Stimulated activated naive CD8-positive, alpha-beta T cell treated with anti-CD3 and anti-CD28 coated beads, Interleukin-15, amount 100 ng/mL, for 72 hours (primary cell): ENCODE data around the gene ZNF500.

Experiments used
- ATAC-seq: fragments of 150-1000 bp; cut with Tn5 transposase; 2 replicates; pipeline ENCODE4 v1.10.0; 2021; ENCODE audit warnings: mild to moderate bottlenecking, moderate library complexity
- DNase-seq, 2 donors: peaks; one replicate each; pipeline ENCODE4 v3.0.0; 2021 to 2022
- H3K27ac Mint-ChIP-seq, 2 donors: one replicate each; pipeline ENCODE4 v1.8.0; 2022; ENCODE audit warnings: mild to moderate bottlenecking in 2 of 2, mixed read lengths in 2 of 2, moderate library complexity in 2 of 2
- H3K27me3 Mint-ChIP-seq: one replicate; pipeline ENCODE4 v1.8.0; 2022; ENCODE audit warnings: mixed read lengths
- H3K4me1 Mint-ChIP-seq: one replicate; pipeline ENCODE4 v1.8.0; 2022; ENCODE audit warnings: mild to moderate bottlenecking, mixed read lengths
- H3K4me3 Mint-ChIP-seq, 2 donors: one replicate each; pipeline ENCODE4 v1.8.0; 2022; ENCODE audit warnings: mild to moderate bottlenecking in 2 of 2, mixed read lengths in 2 of 2, moderate library complexity in 1 of 2
- H3K9me3 Mint-ChIP-seq, 2 donors: one replicate each; pipeline ENCODE4 v1.8.0; 2022; ENCODE audit warnings: mixed read lengths in 2 of 2

The ZNF500 gene

DNA sequence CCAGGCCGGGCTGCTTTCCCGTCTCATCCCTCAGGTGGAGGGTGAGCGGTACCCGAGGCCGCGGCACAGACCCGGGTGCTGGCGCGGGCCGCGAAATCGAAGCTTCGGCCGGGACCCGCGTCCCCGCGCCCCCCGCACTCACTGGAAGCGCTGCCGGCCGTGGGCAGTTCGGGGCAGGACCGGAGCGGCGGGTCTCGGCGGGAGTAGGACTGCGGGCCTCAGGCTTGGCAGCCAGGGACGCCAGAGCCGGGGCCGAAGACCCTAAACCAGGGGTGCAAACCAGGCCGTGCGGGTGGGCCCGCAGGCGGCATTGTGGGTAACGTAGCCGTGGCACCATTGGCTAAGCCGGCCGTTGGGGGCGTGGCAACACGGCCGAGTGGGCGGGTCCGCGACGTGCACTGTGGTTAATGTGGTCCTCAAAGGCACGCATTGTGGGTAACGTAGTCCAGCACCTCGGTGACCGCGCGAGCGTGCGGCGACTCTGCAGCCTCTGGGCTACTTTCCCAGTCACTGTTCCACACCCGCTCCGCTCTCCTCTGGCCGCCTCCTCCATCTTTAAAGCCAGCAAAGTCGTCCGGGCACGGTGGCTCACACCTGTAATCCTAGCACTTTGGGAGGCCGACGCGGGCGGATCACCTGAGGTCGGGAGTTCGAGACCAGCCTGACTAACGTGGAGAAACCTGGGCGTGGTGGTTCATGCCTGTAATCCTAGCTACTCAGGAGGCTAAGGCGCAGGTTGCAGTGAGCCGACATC, at the start of gene ZNF500:
Gene ZNF500 (minus strand): TSS at position 288 of the 754 bp plus-strand sequence. CDS start 1,184 bp downstream, outside the sequence.
- Mint-ChIP-seq H3K4me3 (peak within 1 kb of the TSS; percentile 90 to 94), H3K27ac (peak within 1 kb of the TSS; percentile 85 to 88), H3K9me3 (no peaks in the 10 kb centered on the region), H3K4me1 (peaks cover 37% of the 10 kb centered on the region), H3K27me3 (no peaks in the 10 kb centered on the region)
- peak; percentile 91 to 94 for DNase-seq
- ATAC-seq: peak; percentile 91

DNA sequence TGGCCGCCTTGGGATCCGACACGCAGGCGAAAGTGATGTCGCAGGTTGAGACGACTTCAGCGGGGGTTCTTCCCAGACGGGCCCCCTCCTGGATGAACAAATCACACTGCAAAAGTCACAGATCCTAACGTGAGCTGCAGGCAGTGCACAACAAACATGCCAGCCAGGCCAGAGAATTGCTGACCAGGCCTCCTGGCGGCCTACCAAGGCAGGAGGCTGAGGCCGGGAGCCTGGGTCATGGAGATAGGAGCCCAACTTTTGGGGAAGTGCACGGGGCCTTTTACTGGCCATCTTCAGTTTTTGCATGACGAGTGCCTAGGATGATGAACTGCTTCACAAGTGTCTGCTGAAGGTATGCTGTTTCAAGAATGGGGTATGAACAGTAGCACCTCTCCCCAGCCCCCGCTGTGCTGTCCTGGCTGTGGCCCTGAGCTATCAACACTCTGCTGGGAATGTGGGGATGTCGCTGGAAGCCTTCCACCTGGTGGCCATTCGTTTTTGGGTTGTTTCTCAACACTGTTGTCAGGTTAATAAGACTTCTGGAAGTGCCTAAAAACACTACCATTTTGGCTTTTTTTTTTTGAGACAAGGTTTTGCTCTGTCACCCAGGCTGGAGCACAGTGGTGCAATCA, 47.7 kb upstream of the ZNF500 start:
- ATAC-seq (no peak), DNase-seq (no peak)
- Mint-ChIP-seq H3K4me1 (no peaks in the 10 kb centered on the region), H3K9me3 (no peaks in the 10 kb centered on the region), H3K4me3 (no peak overlapping the region), H3K27me3 (no peaks in the 10 kb centered on the region), H3K27ac (no peak overlapping the region)

DNA sequence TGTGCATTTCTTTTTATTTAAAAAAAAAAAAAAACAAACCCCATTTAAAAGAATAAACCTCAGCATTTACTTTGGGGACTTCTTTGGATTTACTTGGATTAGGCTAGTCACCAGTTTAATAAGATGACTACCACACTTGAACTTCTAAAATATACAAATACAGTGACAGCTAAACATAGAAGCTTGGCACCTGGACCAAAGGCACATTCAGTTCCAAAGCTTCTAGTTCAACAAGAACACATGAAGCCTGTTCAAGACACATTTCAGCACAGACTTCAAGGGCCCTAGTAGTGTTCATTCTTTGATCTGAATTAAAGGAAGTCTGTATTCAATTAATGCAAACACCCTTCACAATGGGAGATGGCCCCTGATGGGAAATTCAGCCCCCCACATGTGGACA, 47.1 kb upstream of the ZNF500 start:
- Mint-ChIP-seq H3K9me3 (no peaks in the 10 kb centered on the region), H3K27ac (peak overlapping the region in 1 of 2 donors; percentile 80)
- no peak for DNase-seq

GRCh38 chr16:4813251-4814003, 46.5 kb upstream of the ZNF500 start:
- Mint-ChIP-seq H3K27ac (no peak overlapping the region), H3K4me1 (no peaks in the 10 kb centered on the region), H3K9me3 (no peaks in the 10 kb centered on the region), H3K27me3 (no peaks in the 10 kb centered on the region), H3K4me3 (no peak overlapping the region)
- ATAC-seq (no peak), DNase-seq (no peak)

More for the DNA sequence above, 47.1 kb upstream of the ZNF500 start:
- Mint-ChIP-seq H3K27me3 (no peaks in the 10 kb centered on the region), H3K4me1 (no peaks in the 10 kb centered on the region), H3K4me3 (no peak overlapping the region)
- no peak for ATAC-seq

GRCh38 chr16:4811773-4812172, 44.8 kb upstream of the ZNF500 start:
- no peaks in the 10 kb centered on the region for H3K27me3 Mint-ChIP-seq
- no peak for ATAC-seq

DNA sequence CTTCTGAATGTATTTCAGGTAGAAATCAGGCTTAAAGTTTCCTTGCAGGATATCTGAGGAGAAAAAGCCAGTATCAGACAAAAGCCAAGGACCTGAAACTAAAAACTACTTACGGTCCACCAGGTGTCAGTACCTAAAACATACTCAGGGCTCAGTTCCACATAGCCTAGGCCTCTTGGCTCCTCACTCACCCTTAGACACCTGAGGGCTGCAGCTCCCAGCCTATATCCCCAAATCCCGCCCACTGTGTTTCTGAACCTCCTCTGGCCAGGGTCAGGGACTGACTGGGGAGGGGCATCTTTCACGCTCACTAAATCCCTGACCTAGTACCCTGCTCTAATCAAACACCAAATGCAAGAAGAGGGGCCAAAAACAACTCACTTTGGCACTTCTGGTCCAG, 44.3 kb upstream of the ZNF500 start:
- Mint-ChIP-seq H3K4me1 (no peaks in the 10 kb centered on the region), H3K27ac (no peak overlapping the region), H3K4me3 (no peak overlapping the region), H3K27me3 (no peaks in the 10 kb centered on the region), H3K9me3 (no peaks in the 10 kb centered on the region)
- ATAC-seq (no peak), DNase-seq (no peak)

More at GRCh38 chr16:4811773-4812172, 44.8 kb upstream of the ZNF500 start:
- Mint-ChIP-seq H3K4me3 (no peak overlapping the region), H3K27ac (peak overlapping the region in 1 of 2 donors; percentile 88), H3K4me1 (no peaks in the 10 kb centered on the region), H3K9me3 (no peaks in the 10 kb centered on the region)
- DNase-seq: no peak

- Mint-ChIP-seq H3K4me3 (no peak overlapping the region), H3K27ac (no peak overlapping the region), H3K27me3 (no peaks in the 10 kb centered on the region), H3K9me3 (no peaks in the 10 kb centered on the region), H3K4me1 (peaks cover 23% of the 10 kb centered on the region)
- ATAC-seq: no peak
- DNase-seq: no peak
These were observed 39.3 kb upstream of the ZNF500 start for GRCh38 chr16:4806280-4806679.

DNA sequence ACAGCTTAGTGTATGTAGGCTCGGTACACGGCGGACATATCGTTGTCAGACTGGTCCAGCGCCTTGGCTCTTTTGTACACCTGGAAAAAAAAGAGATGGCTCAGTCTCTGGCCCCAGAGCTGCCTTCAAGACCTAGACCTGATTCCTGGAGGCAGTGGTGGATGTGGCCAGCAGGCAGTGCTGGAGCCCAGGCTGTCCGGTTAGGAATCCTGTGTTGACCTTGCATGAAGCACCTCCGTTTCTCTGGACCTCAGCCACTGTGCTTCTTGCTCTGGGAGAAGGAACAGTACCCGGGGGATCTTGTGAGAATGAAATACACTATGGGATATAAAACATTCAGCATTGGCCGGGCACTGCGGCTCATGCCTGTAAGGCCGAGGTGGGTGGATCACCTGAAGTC, 38.3 kb upstream of the ZNF500 start:
- no peaks in the 10 kb centered on the region for H3K9me3 Mint-ChIP-seq
- H3K4me3 Mint-ChIP-seq: no peak overlapping the region
- H3K4me1 Mint-ChIP-seq: peaks cover 26% of the 10 kb centered on the region
- no peak for DNase-seq
- no peak for ATAC-seq
- no peak overlapping the region for H3K27ac Mint-ChIP-seq
- H3K27me3 Mint-ChIP-seq: no peaks in the 10 kb centered on the region

DNA sequence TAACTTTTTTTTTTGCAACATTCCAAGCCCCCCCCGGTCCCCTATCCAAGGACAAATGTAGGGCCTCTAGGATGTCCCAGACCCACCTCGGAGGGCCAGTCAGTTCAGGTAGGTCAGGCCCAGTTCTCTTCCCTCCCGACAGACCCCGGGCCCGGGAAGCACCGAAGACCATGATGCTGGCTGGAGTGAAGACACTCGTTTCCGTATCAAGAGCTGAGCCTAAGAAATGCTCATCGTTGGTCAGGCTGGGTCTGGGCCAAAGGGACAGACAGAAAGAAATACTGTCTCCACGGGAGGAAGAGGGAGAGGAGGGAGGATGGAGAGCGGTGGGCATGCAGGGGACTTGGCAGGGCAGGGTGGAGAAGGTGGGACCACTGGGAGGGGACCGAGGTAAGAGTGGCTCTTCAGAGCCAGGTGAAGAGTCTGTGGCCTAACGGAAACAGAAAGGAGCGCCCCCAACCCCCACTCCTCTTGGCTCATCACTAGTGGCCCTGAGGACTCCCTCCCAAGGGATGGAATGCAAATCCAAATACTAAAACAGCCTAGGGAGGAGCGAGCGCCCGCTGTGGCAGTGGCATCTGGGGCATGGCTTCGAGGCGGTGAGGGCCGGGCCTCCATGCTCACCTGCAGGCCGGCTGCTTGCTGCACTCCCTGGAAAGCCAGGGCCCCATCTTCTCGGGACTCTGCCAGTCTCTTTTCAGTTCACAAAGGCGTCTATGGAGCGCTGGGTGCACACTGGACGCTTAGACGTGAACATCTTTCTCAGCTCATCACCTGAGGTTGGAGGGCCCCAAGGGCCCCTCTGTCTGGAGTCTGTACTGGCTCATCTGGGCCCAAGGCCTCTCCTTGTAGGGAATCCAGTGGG, 37.2 kb upstream of the ZNF500 start:
- DNase-seq (no peak), ATAC-seq (no peak)
- peaks cover 26% of the 10 kb centered on the region for H3K4me1 Mint-ChIP-seq
- H3K27me3 Mint-ChIP-seq: no peaks in the 10 kb centered on the region
- no peak overlapping the region for H3K27ac Mint-ChIP-seq
- no peaks in the 10 kb centered on the region for H3K9me3 Mint-ChIP-seq
- peak overlapping the region in 1 of 2 donors; percentile 49 for H3K4me3 Mint-ChIP-seq

- Mint-ChIP-seq H3K4me1 (peaks cover 26% of the 10 kb centered on the region), H3K9me3 (no peaks in the 10 kb centered on the region), H3K27me3 (no peaks in the 10 kb centered on the region), H3K27ac (no peak overlapping the region), H3K4me3 (peak overlapping the region; percentile 86 to 87)
- ATAC-seq (no peak), DNase-seq (no peak)
These were observed 36.5 kb upstream of the ZNF500 start for GRCh38 chr16:4803401-4803844.

DNA sequence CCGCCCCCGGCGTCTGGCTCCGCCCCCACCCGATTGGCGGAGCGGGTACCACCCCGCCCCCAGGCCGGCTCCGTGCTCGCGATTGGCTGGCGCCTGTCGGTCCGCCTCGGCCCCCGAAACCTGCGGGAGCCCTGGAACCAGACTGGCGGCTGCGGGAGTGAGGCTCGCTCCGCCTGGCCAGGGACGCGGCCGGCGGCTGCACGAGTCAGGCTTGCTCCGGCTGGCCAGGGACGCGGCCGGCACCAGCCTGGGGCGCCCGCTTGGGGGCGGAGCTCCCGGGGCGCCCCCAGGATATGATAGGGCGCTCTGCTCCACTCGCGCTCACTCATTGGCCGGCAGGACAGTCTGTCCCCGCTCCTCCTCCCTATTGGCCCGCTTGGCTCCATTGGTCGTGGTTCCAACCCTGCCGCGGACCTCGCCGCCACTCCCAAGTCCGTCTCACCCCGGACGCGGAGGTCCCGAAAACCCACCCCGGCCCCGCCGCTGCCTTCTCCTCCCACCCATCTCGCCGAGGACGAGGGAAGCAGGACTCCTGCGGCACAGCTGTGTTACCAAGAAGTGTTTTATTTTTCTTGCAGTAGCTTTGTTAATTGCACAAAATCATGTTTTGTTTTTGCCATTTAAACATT, 35.8 kb upstream of the ZNF500 start:
- H3K27ac Mint-ChIP-seq: peak overlapping the region in 1 of 2 donors; percentile 54
- H3K9me3 Mint-ChIP-seq: no peaks in the 10 kb centered on the region
- peaks cover 26% of the 10 kb centered on the region for H3K4me1 Mint-ChIP-seq
- peak; percentile 86 to 91 for DNase-seq
- H3K27me3 Mint-ChIP-seq: no peaks in the 10 kb centered on the region
- ATAC-seq: peak; percentile 96
- peak overlapping the region; percentile 86 to 87 for H3K4me3 Mint-ChIP-seq

DNA sequence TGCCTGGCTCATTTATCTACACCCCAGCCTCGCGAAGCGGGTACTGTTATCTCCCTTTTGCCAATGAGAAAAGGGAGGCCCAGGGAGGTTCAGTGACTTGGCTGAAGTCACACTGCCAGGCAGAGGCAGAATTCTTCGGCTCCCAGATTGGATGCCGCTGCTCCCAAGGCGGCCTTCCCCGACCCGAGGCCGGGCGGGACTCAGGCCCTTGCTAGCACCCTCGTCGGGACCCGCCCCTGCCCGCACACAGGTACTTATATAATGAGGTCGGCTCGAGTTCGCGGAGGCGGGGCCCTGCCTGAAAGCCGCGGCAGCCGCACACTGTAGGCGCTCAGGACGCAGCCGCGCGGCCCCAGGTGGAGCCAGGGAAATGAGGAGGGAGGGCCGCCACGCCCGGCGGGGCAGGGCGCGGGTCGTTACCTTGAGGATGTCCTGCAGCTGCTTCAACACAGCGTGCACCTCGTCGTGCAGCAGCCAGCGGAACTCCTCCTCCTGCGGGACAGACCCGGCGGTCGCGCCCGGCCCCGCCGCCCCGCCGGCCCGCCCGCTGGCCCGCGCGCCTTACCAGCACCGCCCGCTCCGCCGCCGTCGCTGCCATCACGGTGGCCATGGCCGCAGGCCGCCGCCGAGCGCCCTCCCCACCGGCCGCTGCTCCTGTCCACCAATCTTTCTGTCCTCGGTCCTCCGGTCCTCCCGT, 35.1 kb upstream of the ZNF500 start, which contains the start of gene ROGDI:
Gene ROGDI (minus strand): TSS at position 672 of the 697 bp plus-strand sequence. CDS start 62 bp downstream, at position 610.
- Mint-ChIP-seq H3K27ac (peak within 1 kb of the TSS; percentile 54 to 57), H3K4me1 (peaks cover 26% of the 10 kb centered on the region), H3K4me3 (peak within 1 kb of the TSS; percentile 87 to 91), H3K27me3 (no peaks in the 10 kb centered on the region), H3K9me3 (no peaks in the 10 kb centered on the region)
- DNase-seq (peak in 1 of 2 donors; percentile 69), ATAC-seq (peak; percentile 68)

- no peaks in the 10 kb centered on the region for H3K9me3 Mint-ChIP-seq
- DNase-seq: no peak
- ATAC-seq: no peak
- peak overlapping the region in 1 of 2 donors; percentile 48 for H3K27ac Mint-ChIP-seq
- H3K4me1 Mint-ChIP-seq: peaks cover 26% of the 10 kb centered on the region
- H3K27me3 Mint-ChIP-seq: no peaks in the 10 kb centered on the region
- H3K4me3 Mint-ChIP-seq: peak overlapping the region; percentile 82 to 91
These were observed 34.3 kb upstream of the ZNF500 start for GRCh38 chr16:4801051-4801961.
